GM21723 (cell line): ENCODE measurements around the gene GET3.
"Not testable (repeated sequence)": the region's sequence is repeated elsewhere in the genome, so short reads cannot be mapped to it uniquely, and the experiment has no call there.

Source experiments
- ATAC-seq: cut with Tn5 transposase; IDR thresholded peaks from one replicate; pipeline ENCODE4 v1.9.1; 2021; ENCODE audit warnings: mild to moderate bottlenecking, moderate library complexity; ENCODE audit not compliant: unreplicated experiment

Gene GET3

DNA sequence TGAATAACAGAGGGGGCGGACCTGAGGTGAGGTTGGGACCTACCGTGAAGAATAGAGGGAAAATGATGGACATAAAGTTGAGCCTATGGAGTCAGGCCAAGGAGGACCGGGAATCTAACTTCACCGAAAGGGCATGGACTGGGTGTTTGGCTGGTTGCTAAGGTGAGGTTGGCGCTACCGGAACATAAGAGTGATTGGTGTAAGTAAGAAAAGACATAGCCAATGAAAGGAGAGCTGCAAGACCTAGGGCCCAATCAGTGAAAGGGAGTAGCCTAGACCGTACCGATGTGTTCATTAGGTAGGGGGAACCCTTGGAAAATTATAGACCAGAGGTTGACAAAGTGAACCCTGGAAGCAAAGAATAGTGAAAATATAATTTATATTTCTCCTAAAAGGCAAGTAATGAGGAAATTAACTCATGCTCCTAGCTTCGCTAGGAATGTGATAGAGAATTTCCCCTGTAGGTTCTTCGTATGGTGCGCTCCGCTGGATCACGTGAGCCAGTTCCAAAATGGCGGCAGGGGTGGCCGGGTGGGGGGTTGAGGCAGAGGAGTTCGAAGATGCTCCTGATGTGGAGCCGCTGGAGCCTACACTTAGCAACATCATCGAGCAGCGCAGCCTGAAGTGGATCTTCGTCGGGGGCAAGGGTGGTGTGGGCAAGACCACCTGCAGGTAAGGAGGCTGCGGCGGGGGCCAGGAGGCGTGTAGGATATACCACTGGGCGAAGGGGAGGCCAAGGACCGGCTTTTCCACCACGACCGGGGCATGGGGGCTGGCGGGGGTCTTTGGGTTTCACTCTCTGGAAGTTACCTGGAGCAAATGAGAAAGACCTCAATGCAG, at the start of gene GET3:
Gene GET3 (plus strand): TSS at position 503 of the 840 bp plus-strand sequence. CDS start 9 bp downstream, at position 512.
- ATAC-seq: peak; percentile 78

GRCh38 chr19:12689012-12689411, 48.3 kb upstream of the GET3 start:
- no peak for ATAC-seq

DNA sequence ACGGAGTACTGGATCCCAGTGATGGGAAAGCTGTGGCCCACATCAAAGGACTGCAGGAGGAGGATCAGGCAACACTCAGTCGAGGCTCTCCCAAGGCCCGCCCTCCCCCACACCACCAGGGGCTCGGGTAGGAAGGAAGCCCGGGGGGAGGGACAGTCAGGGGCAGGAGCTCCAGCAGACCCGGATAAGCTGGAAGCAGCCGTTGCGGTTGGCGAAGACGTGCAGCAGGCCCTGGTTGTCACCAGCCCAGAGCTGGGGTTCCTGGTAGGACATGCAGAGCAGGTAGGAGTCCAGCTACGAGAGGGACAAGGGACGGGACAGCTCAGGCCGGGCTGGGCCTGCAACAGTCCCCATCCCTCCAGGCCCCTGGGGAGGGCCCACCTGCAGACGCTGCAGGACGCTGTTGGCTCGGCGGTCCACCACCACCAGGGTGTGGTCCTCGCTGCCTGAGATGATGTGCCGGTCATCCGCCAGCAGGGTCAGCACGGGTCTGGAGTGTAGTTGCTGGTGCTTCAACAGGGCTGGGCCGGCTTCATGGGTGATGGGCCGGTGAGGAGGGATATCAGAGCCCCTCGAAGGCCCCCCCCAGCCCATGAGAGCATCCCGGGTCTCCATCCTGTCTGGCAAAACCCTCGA, 47.6 kb upstream of the GET3 start:
- no peak for ATAC-seq

DNA sequence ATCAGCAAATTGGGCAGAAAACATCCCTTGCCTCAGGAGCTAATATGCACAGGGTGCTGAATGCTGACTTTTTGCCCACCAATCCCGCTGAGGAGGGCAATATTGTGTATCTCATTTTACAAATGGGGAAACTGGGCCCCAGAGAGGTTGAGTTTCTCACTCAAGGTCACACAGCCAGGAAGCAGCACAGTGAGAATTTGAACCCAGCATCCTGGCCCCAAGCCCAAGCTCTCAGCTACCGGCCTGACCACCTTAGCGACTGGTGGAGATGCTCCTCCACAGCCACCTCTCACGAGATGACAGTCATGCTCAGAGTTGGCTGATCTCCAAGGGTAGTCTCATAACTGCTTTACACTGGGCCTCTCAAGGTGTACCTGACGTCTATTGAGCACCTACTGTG, 44.3 kb upstream of the GET3 start:
- ATAC-seq: no peak

DNA sequence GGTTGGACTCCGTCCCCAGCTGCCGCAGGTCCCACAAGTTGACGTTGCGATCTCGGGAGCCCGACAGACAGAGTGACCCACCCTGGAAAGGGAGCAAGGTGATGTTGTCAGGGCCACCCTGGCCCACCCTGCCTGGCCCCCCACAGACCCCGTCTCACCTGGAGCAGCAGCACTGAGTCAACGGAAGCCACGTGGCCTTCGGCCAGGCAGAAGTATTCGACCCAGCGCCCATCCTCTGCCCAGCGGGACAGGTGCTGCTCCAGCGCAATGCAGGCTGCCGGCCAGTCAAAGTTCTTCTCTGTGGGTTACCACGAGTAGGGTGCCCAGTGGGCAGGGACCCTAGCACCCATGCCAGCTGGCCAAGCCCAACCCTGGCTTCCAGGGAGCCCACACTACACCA, 42.7 kb upstream of the GET3 start:
- ATAC-seq: no peak

GRCh38 chr19:12695096-12695495, 42.2 kb upstream of the GET3 start:
- no peak for ATAC-seq

DNA sequence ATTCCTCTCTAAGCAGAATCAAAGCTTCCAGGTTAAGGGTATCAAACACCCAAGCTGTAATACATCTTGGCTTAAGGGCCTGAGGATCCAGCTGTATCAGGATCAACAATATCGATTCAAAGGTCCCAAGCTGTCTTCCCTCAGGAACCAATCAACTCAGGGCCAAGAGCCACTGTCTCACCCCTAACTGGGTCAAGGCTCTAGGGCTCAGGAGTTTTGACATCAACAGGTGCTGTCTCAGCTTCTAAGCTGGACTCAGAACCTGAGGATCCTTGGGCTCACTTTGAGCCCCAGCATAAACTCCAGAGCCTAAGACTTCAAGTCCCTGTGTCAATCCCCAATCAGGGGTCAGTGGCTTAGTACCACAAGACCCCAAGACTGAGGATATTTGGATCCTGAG, 41.8 kb upstream of the GET3 start:
- peak; percentile 4 for ATAC-seq

DNA sequence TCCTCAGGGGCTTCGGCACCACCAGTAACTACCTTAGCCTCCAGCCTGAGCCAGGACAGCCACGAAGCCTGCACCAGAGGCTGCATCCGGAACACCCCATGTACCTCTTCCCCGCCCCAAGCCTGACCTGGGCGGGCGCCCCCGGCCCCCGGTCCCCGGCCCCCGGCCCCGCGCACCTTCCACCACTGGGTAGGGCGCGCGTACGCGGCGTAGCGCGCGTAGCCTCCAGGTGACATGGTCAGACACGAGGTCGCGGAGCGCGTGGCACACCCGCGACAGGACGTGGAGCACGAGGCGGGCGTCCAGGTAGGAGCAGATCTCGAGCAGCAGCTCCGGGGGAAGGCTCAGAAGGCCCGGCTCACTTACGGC, 41.3 kb upstream of the GET3 start:
- peak; percentile 17 for ATAC-seq

GRCh38 chr19:12696366-12697335, 40.6 kb upstream of the GET3 start, which contains the start of gene FBXW9:
Gene FBXW9, minus strand, starts transcription at chr19:12696631. Its CDS starts 50 bp downstream, at chr19:12696581.
- peak; percentile 60 for ATAC-seq

GRCh38 chr19:12697425-12697824, 39.9 kb upstream of the GET3 start:
- ATAC-seq: not testable (repeated sequence)

DNA sequence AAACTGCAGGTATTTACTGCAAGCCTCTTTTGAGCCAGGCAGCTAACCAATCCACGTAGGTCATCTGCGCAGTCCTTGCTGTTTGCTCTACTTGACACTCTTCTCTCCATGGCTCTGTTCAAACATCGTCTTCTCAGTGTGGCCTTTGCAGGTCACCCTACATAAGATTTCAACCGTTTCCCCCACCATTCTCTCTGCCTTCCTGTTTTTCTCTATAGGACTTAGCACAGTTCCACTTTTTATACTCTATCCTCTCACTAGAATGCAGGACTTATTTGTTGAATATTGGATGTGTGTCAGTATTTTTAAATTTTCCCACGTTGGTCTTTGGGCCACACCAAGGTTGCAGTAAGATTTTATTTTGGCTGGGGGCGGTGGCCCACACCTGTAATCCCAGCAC, 39.2 kb upstream of the GET3 start:
- no peak for ATAC-seq

GRCh38 chr19:12701596-12702282, 35.6 kb upstream of the GET3 start:
- ATAC-seq: no peak

GRCh38 chr19:12703046-12703445, 34.3 kb upstream of the GET3 start:
- no peak for ATAC-seq

DNA sequence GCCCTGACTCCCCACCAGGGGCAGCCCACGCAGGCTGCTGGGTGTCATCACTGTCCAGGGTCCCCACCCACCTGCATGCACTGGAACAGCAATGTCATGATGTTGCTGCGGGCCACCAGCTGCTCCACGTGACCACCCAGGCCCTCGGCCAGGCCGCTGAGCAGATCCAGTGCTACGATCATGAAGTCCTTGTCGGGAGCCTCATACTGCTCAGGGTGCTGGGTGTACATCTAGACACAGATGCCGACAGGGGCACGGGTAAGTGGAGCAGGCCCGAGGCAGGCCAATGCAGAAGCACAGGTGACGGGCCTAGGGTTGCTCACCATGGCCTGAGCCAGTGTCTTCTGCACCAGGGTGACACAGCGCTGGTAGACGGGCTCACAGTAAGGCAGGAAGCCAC, 32.1 kb upstream of the GET3 start:
- ATAC-seq: no peak

DNA sequence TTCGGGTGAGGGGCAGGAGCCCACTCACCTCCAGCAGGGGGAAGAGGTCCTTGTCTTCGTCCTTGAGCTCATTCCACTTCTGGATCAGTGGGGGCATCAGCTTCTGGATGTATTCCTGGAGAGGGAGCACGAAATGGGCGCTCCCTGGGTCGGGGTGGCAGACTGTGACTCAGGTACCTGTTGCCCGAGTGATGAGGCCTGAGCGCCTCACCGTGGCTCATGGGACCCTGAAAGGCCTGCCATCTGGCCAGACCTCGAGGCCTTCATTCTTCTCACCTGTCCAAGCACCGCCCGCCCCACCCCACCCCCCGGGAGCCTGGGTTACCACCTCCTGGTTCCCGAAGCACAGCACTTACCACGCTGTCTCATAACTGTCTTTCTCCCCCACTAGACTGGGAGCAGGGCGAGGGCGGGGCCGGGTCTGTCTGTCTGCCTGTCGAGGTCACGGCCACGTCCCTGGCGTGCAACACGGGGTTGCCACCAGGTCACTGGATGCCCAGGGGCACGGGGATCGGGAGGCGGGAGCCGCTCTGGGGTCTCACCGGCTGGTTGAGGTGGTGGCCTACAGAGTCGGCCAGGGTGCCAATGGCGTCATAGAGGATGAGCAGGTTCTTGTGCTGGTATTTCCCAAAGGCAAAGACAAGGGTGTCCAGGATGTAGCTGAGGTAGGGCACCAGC, 31.5 kb upstream of the GET3 start:
- no peak for ATAC-seq

DNA sequence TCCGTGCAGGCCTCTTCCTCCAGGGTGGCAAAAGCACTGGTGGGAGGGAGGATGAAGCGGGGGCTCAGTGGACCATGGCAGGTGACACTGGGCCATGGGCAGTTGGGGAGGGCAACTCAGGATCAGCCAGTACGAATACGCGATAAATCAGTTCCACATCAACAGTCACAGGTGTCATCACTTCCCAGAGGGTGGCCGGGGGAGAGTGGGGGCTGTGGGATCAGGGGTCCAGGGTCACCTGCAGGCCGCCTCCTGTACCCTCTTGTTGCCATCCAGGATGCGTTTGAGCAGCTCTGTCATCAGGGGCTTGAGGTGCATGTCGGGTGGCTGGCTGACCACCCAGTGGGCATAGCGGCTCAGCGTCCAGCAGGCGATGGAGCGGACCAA, 31.0 kb upstream of the GET3 start:
- ATAC-seq: no peak

- ATAC-seq: no peak
These were observed 28.7 kb upstream of the GET3 start for GRCh38 chr19:12708641-12709040.

GRCh38 chr19:12711187-12711586, 26.1 kb upstream of the GET3 start:
- no peak for ATAC-seq

DNA sequence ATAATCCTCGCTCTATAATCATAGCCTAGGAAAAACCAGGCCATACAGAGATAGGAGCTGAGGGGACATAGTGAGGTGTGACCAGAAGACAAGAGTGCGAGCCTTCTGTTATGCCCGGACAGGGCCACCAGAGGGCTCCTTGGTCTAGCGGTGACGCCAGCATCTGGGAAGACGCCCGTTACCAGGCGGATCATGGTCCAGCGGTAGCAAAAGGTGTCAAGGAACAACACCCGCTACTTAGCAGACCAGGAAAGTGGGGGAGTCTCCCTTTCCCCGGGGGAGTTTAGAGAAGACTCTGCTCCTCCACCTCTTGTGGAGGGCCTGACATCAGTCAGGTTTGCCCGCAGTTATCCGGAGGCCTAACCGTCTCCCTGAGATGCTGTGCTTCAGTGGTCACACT, 25.2 kb upstream of the GET3 start:
- not testable (repeated sequence) for ATAC-seq

- not testable (repeated sequence) for ATAC-seq
These were observed 24.0 kb upstream of the GET3 start for GRCh38 chr19:12713304-12713703.
